SK-N-SH (cell line): ENCODE results near the gene KCNJ11. TPM values are rescaled to one million over a fixed set of nuclear protein-coding genes. Genes with fewer than 3 reads are reported as not detected.

Source experiments
- CTCF ChIA-PET: fragments of 300-600, 350-600 bp; formaldehyde crosslinking; extraction: SDS; loops from one replicate; lab custom pipeline; 2021; lab: Yijun Ruan, JAX
- POLR2A ChIA-PET: fragments of 350-600 bp; sonication (Branson Sonifier 250); formaldehyde crosslinking; extraction: SDS; loops from one replicate; lab custom pipeline; 2020; ENCODE audit warnings: antibody characterized with exemption, inconsistent platforms; lab: Yijun Ruan, JAX
- DNase-seq: peaks from one replicate; pipeline ENCODE4 v3.0.0; 2012
- H2AFZ ChIP-seq: fragments of 200-600 bp; sonication (generic); 2 replicates; pipeline ENCODE4 v1.8.1; 2016; ENCODE audit warnings: antibody characterized with exemption, mild to moderate bottlenecking, low read depth
- H3F3A ChIP-seq: fragments of 200-600 bp; sonication (generic); replicated peaks from 2 replicates; pipeline ENCODE3; 2016; ENCODE audit warnings: antibody characterized with exemption, mild to moderate bottlenecking; ENCODE audit not compliant: insufficient read depth
- H3K27ac ChIP-seq, 2 experiments: fragments of 200-500 bp in 1 of 2; fragments of 200-600 bp in 1 of 2; sonication (Bioruptor generic) in 1 of 2; sonication (generic), shearing (Covaris generic) in 1 of 2; 2 replicates each; pipeline versions ENCODE4 v1.5.1 to v1.6.1; 2014 to 2016; ENCODE audit warnings: low read depth in 2 of 2, inconsistent platforms in 1 of 2, low read length in 1 of 2, mild to moderate bottlenecking in 1 of 2, mixed read lengths in 1 of 2
- H3K27me3 ChIP-seq: fragments of 200-600 bp; sonication (generic), shearing (Covaris generic); 2 replicates; pipeline ENCODE4 v1.6.1; 2016; ENCODE audit warnings: mixed run types; ENCODE audit not compliant: insufficient read depth
- H3K36me3 ChIP-seq, 2 experiments: fragments of 200-500 bp in 1 of 2; fragments of 200-600 bp in 1 of 2; sonication (Bioruptor generic) in 1 of 2; sonication (generic) in 1 of 2; replicated peaks in 1 of 2; 2 replicates each; pipeline versions ENCODE3 to v1.5.1; 2014 to 2016; ENCODE audit warnings: low read length in 1 of 2, mild to moderate bottlenecking in 1 of 2; ENCODE audit not compliant: insufficient read depth in 2 of 2, control insufficient read depth in 1 of 2
- H3K4me1 ChIP-seq, 2 experiments: fragments of 200-500 bp in 1 of 2; fragments of 200-600 bp in 1 of 2; sonication (Bioruptor generic) in 1 of 2; sonication (generic), shearing (Covaris generic) in 1 of 2; 2 replicates each; pipeline versions ENCODE4 v1.5.1 to v1.6.1; 2014 to 2016; ENCODE audit warnings: low read depth in 1 of 2, low read length in 1 of 2, mixed run types in 1 of 2; ENCODE audit not compliant: insufficient read depth in 2 of 2, control insufficient read depth in 1 of 2
- H3K4me2 ChIP-seq: fragments of 200-600 bp; sonication (generic), shearing (Covaris generic); 2 replicates; pipeline ENCODE4 v1.6.1; 2017; ENCODE audit warnings: mixed run types
- H3K4me3 ChIP-seq, 2 experiments: fragments of 200-500 bp in 1 of 2; fragments of 200-600 bp in 1 of 2; sonication (Bioruptor generic) in 1 of 2; sonication (generic), shearing (Covaris generic) in 1 of 2; 2 replicates each; pipeline versions ENCODE4 v1.5.1 to v1.8.1; 2014 to 2016; ENCODE audit warnings: low read depth in 2 of 2, inconsistent platforms in 1 of 2, low read length in 1 of 2, mild to moderate bottlenecking in 1 of 2, mixed read lengths in 1 of 2, moderate library complexity in 1 of 2
- H3K79me2 ChIP-seq: fragments of 200-600 bp; sonication (generic); 2 replicates; pipeline ENCODE4 v1.8.1; 2017; ENCODE audit warnings: mild to moderate bottlenecking; ENCODE audit not compliant: insufficient read depth
- H3K9ac ChIP-seq: fragments of 200-600 bp; sonication (generic); 2 replicates; pipeline ENCODE4 v1.6.1; 2017; ENCODE audit warnings: mixed run types
- H3K9me2 ChIP-seq: fragments of 200-600 bp; sonication (generic); 2 replicates; pipeline ENCODE4 v1.6.1; 2017; ENCODE audit warnings: mixed run types
- H3K9me3 ChIP-seq: fragments of 200-600 bp; sonication (generic); 2 replicates; pipeline ENCODE4 v1.6.1; 2017; ENCODE audit warnings: mixed run types, mild to moderate bottlenecking, moderate library complexity
- H4K20me1 ChIP-seq: fragments of 200-600 bp; sonication (generic); 2 replicates; pipeline ENCODE4 v1.6.1; 2017; ENCODE audit warnings: mild to moderate bottlenecking, mixed run types; ENCODE audit not compliant: insufficient read depth
- EP300 ChIP-seq, 2 experiments: IDR thresholded peaks; 2 replicates each; pipeline versions ENCODE4 v1.4.0 to v1.6.1; 2012; ENCODE audit warnings: borderline replicate concordance in 1 of 2, low read depth in 1 of 2, low read length in 1 of 2
- EZH2phosphoT487 ChIP-seq: fragments of 200-600 bp; sonication (generic); IDR thresholded peaks from 2 replicates; pipeline ENCODE4 v1.6.1; 2017; ENCODE audit warnings: low read depth, mixed run types, mild to moderate bottlenecking, antibody characterized with exemption, moderate library complexity, borderline replicate concordance
- FOSL2 ChIP-seq: IDR thresholded peaks from 2 replicates; pipeline ENCODE4 v1.4.0; 2012; ENCODE audit warnings: low read depth, mild to moderate bottlenecking, moderate library complexity, borderline replicate concordance
- GATA2 ChIP-seq: sonication (generic); formaldehyde crosslinking; IDR thresholded peaks from 2 replicates; pipeline ENCODE4 v1.5.0; 2020; ENCODE audit warnings: mild to moderate bottlenecking, missing genetic modification reagents
- JUND ChIP-seq: IDR thresholded peaks from 2 replicates; pipeline ENCODE4 v1.4.0; 2012
- MEF2A ChIP-seq: IDR thresholded peaks from 2 replicates; pipeline ENCODE4 v1.4.0; 2012; ENCODE audit warnings: low read depth, borderline replicate concordance
- NRF1 ChIP-seq: IDR thresholded peaks from 2 replicates; pipeline ENCODE4 v1.6.1; 2012; ENCODE audit warnings: low read depth, mild to moderate bottlenecking, low read length
- RFX5 ChIP-seq: IDR thresholded peaks from 2 replicates; pipeline ENCODE4 v1.6.1; 2012; ENCODE audit warnings: mild to moderate bottlenecking, improper control_type of control experiment, low read length
- RXRA ChIP-seq: IDR thresholded peaks from 2 replicates; pipeline ENCODE4 v1.4.0; 2012; ENCODE audit warnings: low read depth, mild to moderate bottlenecking, borderline replicate concordance
- SMC3 ChIP-seq: IDR thresholded peaks from 2 replicates; pipeline ENCODE4 v1.6.1; 2012; ENCODE audit warnings: low read depth, low read length, improper control_type of control experiment
- TCF12 ChIP-seq: IDR thresholded peaks from 2 replicates; pipeline ENCODE4 v1.4.0; 2012
- YY1 ChIP-seq: IDR thresholded peaks from 2 replicates; pipeline ENCODE4 v1.4.0; 2012; ENCODE audit warnings: low read depth, mild to moderate bottlenecking
- ZBTB33 ChIP-seq: IDR thresholded peaks from 2 replicates; pipeline ENCODE4 v1.4.0; 2012; ENCODE audit warnings: low read depth, borderline replicate concordance
- WGBS: methylation state at CpG from one replicate; pipeline ENCODE4 v1.1.6; 2017; ENCODE audit warnings: low lambda C conversion rate; 5-methylcytosine and 5-hydroxymethylcytosine counted together
- polyA plus RNA-seq, 3 experiments: library from polyadenylated mRNA; depleted of rRNA; stranded (reverse); fragments of >200 nt; gene quantifications; 2 replicates each; pipeline ENCODE4 v1.2.3, GENCODE V29; 2012
- TF ChIP-seq, protein P1 (sequence below): fragments of 150-350 bp; IDR thresholded peaks from 2 replicates; pipeline ENCODE4 v1.6.1; 2017; ENCODE audit warnings: antibody characterized with exemption, low read length, low read depth, borderline replicate concordance

Gene KCNJ11
- polyA plus RNA-seq, 1 of the 3 experiments (the other 2 are of a cell fraction), result 0.23 TPM

GRCh38 chr11:17382046-17382728, 6.3 kb downstream of the KCNJ11 start (continued):
- no peak for TF ChIP-seq ZBTB33
- no peak for TF ChIP-seq JUND
- TF ChIP-seq RXRA, result no peak

GRCh38 chr11:17381156-17381555, 7.3 kb downstream of the KCNJ11 start:
- H3K9me3 ChIP-seq, result no peaks in the 10 kb centered on the region
- H3K27ac ChIP-seq, result no peak overlapping the region
- H3K4me1 ChIP-seq, result peaks cover 0 to 4% of the 10 kb centered on the region in 2 experiments; a peak in 1 of 4 replicates
- no peaks in the 10 kb centered on the region for H3F3A ChIP-seq
- no peak overlapping the region for H3K9ac ChIP-seq
- H3K9me2 ChIP-seq, result no peaks in the 10 kb centered on the region
- no peaks in the 10 kb centered on the region for H3K79me2 ChIP-seq
- no peaks in the 10 kb centered on the region for H3K27me3 ChIP-seq
- no peaks in the 10 kb centered on the region for H3K36me3 ChIP-seq
- 77% methylated on average over 4 of the region's 4 CpGs for WGBS
- peak overlapping the region; percentile 11; the same call in 1 of the 2 replicates for H3K4me2 ChIP-seq
- no peak for DNase-seq
- ChIA-PET CTCF (interaction anchor here (18.5 kb wide), 1 partner anchor 132 kb away, joined by 1101 read pairs; no protein-coding TSS in a partner anchor), POLR2A (no interaction called here)
- TF ChIP-seq MEF2A, result no peak
- TF ChIP-seq YY1, result no peak
- TF ChIP-seq EZH2phosphoT487, result no peak
- TF ChIP-seq, protein P1, sequence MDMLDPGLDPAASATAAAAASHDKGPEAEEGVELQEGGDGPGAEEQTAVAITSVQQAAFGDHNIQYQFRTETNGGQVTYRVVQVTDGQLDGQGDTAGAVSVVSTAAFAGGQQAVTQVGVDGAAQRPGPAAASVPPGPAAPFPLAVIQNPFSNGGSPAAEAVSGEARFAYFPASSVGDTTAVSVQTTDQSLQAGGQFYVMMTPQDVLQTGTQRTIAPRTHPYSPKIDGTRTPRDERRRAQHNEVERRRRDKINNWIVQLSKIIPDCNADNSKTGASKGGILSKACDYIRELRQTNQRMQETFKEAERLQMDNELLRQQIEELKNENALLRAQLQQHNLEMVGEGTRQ, result no peak
- no peak for TF ChIP-seq FOSL2
- TF ChIP-seq RFX5, result no peak
- no peak for TF ChIP-seq GATA2
- TF ChIP-seq EP300 (IDR thresholded peaks at IDR 0.05; ENCODE audit: borderline replicate concordance in 1 of 2, low read depth in 1 of 2, low read length in 1 of 2), result no peak
- TF ChIP-seq TCF12, result no peak
- no peak for TF ChIP-seq SMC3
- no peak for TF ChIP-seq NRF1
- H2AFZ ChIP-seq, result no peak overlapping the region
- H4K20me1 ChIP-seq, result no peaks in the 10 kb centered on the region
- H3K4me3 ChIP-seq, result no peak overlapping the region
